GM18907 (cell line): ENCODE measurements around the gene DISP2.

Experiments
- ATAC-seq: cut with Tn5 transposase; IDR thresholded peaks from one replicate; pipeline ENCODE4 v1.9.1; 2021; ENCODE audit warnings: mild to moderate bottlenecking, moderate library complexity; ENCODE audit not compliant: unreplicated experiment

Gene DISP2

DNA sequence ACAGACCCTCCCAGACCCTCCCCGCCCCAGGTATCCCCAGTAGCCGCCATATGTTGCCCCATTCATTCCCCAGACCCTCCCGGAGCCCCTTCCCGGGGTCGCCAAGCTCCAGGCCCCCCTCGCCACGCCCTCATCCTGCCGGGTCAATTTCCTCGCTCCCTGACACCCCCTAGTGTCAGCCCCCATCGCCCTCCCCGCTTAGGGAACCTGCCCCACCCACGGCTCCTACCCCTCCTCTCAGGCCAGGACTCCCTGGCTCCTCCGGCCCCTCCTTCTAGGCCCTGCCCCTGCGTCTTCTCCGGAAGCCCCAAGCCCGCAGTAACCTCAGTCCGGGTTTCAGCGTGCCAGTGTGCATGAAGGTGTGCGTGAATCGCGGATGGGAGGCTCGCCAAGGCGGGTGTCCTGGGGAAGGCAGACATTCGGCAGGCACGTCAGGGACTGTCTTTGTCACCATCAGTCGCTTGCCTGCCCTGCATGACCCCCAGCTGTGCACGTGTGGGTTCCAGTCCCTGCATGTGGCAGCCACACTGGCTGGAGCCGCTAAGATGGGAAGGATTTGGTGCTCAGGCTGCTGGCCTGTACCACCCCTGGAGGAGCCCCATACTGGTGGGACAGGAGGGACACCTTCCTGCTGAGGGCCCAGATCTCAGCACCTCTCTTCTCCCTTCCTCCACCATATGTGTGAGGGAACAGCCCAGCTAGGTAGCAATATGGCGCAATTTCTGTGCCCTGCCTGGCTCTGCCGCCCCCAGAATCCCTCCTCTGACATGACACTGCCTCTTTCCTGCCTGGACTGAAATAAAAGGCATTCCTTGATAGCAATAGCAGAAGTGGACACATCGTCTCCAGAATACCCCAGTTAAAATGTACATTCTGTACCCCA is 693 bp downstream of the DISP2 start:
- peak; percentile 19 for ATAC-seq

- ATAC-seq: no peak
Observed at GRCh38 chr15:40360015-40360414, 2.0 kb downstream of the DISP2 start.

DNA sequence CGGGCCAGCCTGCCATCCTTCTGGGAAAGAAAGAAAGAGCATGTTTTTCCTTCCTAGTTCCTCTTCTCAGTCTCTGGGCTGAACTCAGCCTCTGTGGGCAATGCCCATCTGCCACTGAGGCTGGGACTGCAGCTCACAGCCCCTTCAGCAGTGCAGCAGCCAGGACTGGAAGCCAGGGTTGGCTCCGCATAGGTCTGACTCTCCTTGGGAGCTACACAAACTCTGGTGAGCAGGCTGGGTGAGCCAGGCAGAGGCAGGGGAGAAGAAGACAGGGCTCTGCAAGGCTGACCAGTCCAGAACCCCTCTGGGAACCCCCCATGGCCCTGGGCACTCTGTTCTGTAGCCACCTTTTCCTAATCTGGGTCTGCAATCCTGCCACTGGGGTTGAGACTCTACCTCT is 3.6 kb downstream of the DISP2 start:
- no peak for ATAC-seq

DNA sequence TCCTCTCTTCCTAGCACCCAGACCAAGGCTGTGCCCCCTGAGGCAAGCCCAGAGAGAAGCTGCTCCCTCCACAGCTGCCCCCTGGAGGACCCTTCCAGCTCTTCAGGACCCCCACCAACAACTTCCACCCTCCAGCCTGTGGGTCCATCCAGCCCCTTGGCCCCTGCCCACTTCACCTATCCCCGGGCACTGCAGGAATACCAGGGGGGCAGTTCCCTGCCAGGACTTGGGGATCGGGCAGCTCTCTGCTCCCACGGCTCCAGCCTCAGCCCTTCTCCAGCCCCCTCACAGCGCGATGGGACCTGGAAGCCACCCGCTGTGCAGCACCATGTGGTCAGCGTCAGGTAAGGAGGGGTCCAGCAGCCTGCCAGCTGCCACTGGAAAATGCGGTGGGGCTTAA is 5.6 kb downstream of the DISP2 start:
- ATAC-seq: no peak

DNA sequence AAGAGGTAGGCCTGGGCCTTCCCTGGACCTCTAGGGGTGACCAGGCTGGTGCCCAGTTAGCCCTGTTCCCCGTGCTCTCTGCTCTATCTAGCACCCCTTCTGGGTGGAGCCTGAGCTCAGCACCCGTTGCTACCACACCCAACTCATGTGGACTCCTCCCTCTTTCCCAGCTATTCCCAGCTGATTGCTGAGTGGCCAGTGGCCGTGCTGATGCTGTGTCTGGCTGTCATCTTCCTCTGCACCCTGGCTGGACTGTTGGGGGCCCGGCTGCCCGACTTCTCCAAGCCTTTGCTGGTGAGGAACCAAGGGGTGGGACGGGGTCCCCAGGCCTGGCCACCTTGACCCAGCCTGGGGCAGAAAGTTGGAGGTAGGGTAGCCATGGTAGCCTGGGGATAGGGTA is 6.2 kb downstream of the DISP2 start:
- ATAC-seq: no peak

DNA sequence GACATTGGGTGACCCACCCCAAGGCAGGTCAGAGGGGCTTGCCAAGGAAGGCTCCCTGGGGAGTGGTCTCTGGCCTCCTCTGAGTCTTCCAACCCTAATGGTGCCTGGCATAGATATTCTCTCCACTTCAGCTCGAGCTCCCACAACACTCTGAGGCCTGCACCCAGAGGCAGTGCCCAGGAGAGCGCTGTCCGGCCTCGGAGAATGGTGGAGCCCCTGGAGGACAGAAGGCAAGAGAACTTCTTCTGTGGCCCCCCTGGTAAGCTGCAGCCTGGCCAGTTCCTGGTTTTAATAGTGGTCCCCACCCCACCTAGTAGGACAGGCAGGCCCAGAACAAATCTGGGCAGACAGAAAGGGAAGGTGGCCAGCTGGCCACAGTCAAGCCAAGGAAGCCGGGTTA is 7.0 kb downstream of the DISP2 start:
- no peak for ATAC-seq

- no peak for ATAC-seq
Observed at GRCh38 chr15:40365624-40366456, 7.8 kb downstream of the DISP2 start.

- no peak for ATAC-seq
Observed at GRCh38 chr15:40366457-40367370, 8.7 kb downstream of the DISP2 start.

DNA sequence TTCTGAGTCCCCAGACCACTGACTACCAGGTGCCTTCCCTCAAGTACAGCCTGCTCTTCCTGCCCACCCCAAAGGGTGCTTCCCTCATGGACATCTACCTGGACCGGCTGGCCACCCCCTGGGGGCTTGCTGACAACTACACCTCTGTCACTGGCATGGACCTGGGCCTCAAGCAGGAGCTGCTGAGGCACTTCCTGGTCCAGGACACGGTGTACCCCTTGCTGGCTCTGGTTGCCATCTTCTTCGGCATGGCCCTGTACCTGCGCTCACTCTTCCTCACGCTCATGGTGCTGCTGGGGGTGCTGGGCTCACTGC is 9.3 kb downstream of the DISP2 start:
- ATAC-seq: no peak

- ATAC-seq: peak; percentile 81
Observed at GRCh38 chr15:40367686-40368611, 9.9 kb downstream of the DISP2 start.

DNA sequence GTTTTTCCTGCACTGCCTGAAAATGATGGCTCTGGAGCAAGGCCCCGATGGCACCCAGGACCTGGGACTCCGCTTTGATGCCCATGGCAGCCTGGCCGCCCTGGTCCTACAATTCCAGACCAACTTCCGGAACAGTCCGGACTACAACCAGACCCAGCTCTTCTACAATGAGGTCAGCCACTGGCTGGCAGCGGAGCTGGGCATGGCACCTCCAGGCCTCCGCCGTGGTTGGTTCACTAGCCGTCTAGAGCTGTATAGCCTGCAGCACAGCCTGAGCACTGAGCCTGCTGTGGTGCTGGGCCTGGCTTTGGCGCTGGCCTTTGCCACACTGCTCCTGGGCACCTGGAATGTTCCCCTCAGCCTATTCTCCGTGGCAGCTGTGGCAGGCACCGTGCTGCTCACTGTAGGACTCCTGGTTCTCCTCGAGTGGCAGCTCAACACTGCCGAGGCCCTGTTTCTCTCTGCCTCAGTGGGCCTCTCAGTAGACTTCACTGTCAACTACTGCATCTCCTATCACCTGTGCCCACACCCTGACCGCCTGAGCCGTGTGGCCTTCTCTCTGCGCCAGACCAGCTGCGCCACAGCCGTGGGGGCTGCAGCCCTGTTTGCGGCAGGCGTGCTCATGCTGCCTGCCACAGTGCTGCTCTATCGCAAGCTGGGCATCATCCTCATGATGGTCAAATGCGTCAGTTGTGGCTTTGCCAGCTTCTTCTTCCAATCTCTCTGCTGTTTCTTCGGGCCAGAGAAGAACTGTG is 10.9 kb downstream of the DISP2 start:
- no peak for ATAC-seq

GRCh38 chr15:40369474-40369869 is 11.5 kb downstream of the DISP2 start:
- ATAC-seq: no peak

- no peak for ATAC-seq
Observed at GRCh38 chr15:40369971-40370370, 12.0 kb downstream of the DISP2 start.

DNA sequence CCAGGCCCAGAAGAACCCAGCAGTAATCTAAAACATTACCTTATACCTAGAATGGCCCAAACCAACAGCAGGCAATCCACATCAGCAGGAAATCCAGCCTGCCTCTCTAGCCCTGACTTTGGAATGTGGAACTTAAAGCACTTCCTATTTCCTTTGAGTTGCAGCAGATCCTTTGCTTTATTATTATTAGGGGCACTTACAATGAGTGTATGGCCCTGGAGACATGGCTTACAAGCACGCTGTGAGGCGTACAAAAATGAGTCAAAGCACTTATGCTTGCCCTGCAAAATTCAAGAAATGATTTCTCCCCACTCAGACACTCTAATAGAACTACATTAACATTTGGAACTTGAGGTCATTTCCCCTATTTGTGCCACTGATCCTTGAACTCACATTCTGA is 15.0 kb downstream of the DISP2 start:
- no peak for ATAC-seq

- no peak for ATAC-seq
Observed at GRCh38 chr15:40377606-40378005, 19.6 kb downstream of the DISP2 start.

- no peak for ATAC-seq
Observed at GRCh38 chr15:40379374-40379773, 21.4 kb downstream of the DISP2 start.

DNA sequence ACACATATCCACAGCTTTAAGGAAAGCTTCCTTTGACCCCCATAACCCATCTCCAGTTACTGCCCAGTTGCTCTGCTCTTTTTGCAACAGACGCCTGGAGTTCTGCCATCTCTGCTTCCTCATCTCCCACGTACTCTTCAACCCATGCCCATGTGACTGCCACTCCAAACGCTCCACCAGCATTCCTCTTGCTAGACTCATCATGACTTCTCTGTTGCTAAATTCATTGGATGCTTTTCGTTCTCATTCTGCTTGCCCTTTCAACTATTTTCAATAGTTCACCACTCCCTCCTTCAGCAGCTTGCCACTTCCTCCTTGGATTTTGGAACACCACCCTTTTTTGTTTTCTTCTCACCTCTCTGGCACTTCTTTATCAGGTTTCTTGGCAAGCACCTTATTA is 21.8 kb downstream of the DISP2 start:
- ATAC-seq: no peak

GRCh38 chr15:40380636-40381035 is 22.6 kb downstream of the DISP2 start:
- no peak for ATAC-seq

- no peak for ATAC-seq
Observed at GRCh38 chr15:40381818-40382529, 24.0 kb downstream of the DISP2 start.
